B cell (primary cell): ENCODE results near the gene FOSB. TPM values are rescaled to one million over a fixed set of nuclear protein-coding genes. Genes with fewer than 3 reads are reported as not detected.

Experiments
- ATAC-seq: fragments of 200-7000 bp; cut with Tn5 transposase; one replicate; pipeline ENCODE4 v1.10.0; 2021; ENCODE audit warnings: low read depth, mild to moderate bottlenecking, moderate number of reproducible peaks, moderate library complexity
- CTCF ChIA-PET: fragments of 350-600 bp; sonication (Branson Sonifier 250); formaldehyde crosslinking; loops from one replicate; lab custom pipeline; 2021; ENCODE audit warnings: antibody characterized with exemption, inconsistent platforms; lab: Charles Lee
- POLR2A ChIA-PET: fragments of 350-600 bp; sonication (Branson Sonifier 250); formaldehyde crosslinking; loops from one replicate; lab custom pipeline; 2021; ENCODE audit warnings: antibody characterized with exemption; lab: Charles Lee
- DNase-seq: peaks from one replicate; pipeline ENCODE4 v3.0.0; 2013
- H2AFZ ChIP-seq: 2 replicates; pipeline ENCODE4 v1.6.1; 2012; ENCODE audit warnings: mild to moderate bottlenecking, low read depth, low read length; ENCODE audit not compliant: insufficient read depth, poor library complexity, severe bottlenecking
- H3K27ac ChIP-seq, 2 donors: 1 replicate in 1 of 2; 2 replicates in 1 of 2; pipeline ENCODE4 v1.5.1; 2012 to 2013; ENCODE audit warnings: low read length in 2 of 2, mild to moderate bottlenecking in 2 of 2, moderate library complexity in 1 of 2
- H3K27me3 ChIP-seq, 4 experiments: fragments of 200-600 bp in 1 of 4; sonication (generic) in 1 of 4; replicated peaks in 1 of 4; 1 replicate in 2 of 4; 2 replicates in 2 of 4; pipeline versions ENCODE4 v1.6.1 to v1.7.0; 2013 to 2016; ENCODE audit warnings: low read length in 3 of 4, mild to moderate bottlenecking in 2 of 4, mixed read lengths in 1 of 4, moderate library complexity in 1 of 4; ENCODE audit not compliant: insufficient read depth in 4 of 4, control insufficient read depth in 3 of 4; ENCODE audit errors: control extremely low read depth in 1 of 4
- H3K36me3 ChIP-seq, 2 experiments: replicated peaks in 1 of 2; 1 replicate in 1 of 2; 2 replicates in 1 of 2; pipeline versions ENCODE4 v1.6.1 to v1.7.1; 2013; ENCODE audit warnings: low read length in 1 of 2; ENCODE audit not compliant: insufficient read depth in 2 of 2, control insufficient read depth in 1 of 2; ENCODE audit errors: control extremely low read depth in 1 of 2, extremely low read depth in 1 of 2
- H3K4me1 ChIP-seq, 2 donors: fragments of 200-600 bp in 1 of 2; sonication (generic) in 1 of 2; 1 replicate in 1 of 2; 2 replicates in 1 of 2; pipeline versions ENCODE4 v1.5.1 to v1.6.1; 2013 to 2017; ENCODE audit warnings: low read length in 2 of 2; ENCODE audit not compliant: control insufficient read depth in 2 of 2, insufficient read depth in 2 of 2
- H3K4me2 ChIP-seq: replicated peaks from 2 replicates; pipeline ENCODE3; 2012; ENCODE audit warnings: mild to moderate bottlenecking, low read depth, low read length; ENCODE audit not compliant: poor library complexity, severe bottlenecking
- H3K4me3 ChIP-seq, 5 experiments: fragments of 200-600 bp in 1 of 5; sonication (generic) in 1 of 5; 1 replicate in 3 of 5; 2 replicates in 2 of 5; pipeline versions ENCODE4 v1.5.1 to v1.7.0; 2011 to 2016; ENCODE audit warnings: low read length in 4 of 5, mild to moderate bottlenecking in 4 of 5, low read depth in 2 of 5, control low read depth in 1 of 5, moderate library complexity in 1 of 5; ENCODE audit not compliant: insufficient read depth in 1 of 5; ENCODE audit errors: control extremely low read depth in 1 of 5, extremely low read depth in 1 of 5
- H3K79me2 ChIP-seq: fragments of 200-600 bp; sonication (generic); one replicate; pipeline ENCODE4 v1.6.0; 2016; ENCODE audit warnings: low read length; ENCODE audit not compliant: control insufficient read depth, insufficient read depth
- H3K9ac ChIP-seq: fragments of 200-600 bp; sonication (generic); 2 replicates; pipeline ENCODE4 v1.6.1; 2017; ENCODE audit warnings: mild to moderate bottlenecking, low read length, moderate library complexity
- H3K9me3 ChIP-seq, 3 donors: one replicate each; pipeline versions ENCODE4 v1.6.1 to v1.7.1; 2013; ENCODE audit warnings: low read length in 2 of 3; ENCODE audit not compliant: control insufficient read depth in 2 of 3, insufficient read depth in 1 of 3; ENCODE audit errors: control extremely low read depth in 1 of 3
- H4K20me1 ChIP-seq: 2 replicates; pipeline ENCODE4 v1.6.0; 2012; ENCODE audit warnings: mild to moderate bottlenecking, low read length; ENCODE audit not compliant: insufficient read depth, control insufficient read depth, poor library complexity, severe bottlenecking
- H3K27ac Mint-ChIP-seq: one replicate; pipeline ENCODE4 v1.8.0; 2021; ENCODE audit warnings: mixed read lengths
- H3K27me3 Mint-ChIP-seq: one replicate; pipeline ENCODE4 v1.8.0; 2021; ENCODE audit warnings: mixed read lengths
- H3K4me1 Mint-ChIP-seq: one replicate; pipeline ENCODE4 v1.8.0; 2021; ENCODE audit warnings: mixed read lengths
- H3K4me3 Mint-ChIP-seq: one replicate; pipeline ENCODE4 v1.8.0; 2021; ENCODE audit warnings: mixed read lengths
- H3K9me3 Mint-ChIP-seq: one replicate; pipeline ENCODE4 v1.8.0; 2022; ENCODE audit warnings: mixed read lengths; ENCODE audit not compliant: insufficient read depth
- EZH2 ChIP-seq: IDR thresholded peaks from 2 replicates; pipeline ENCODE4 v1.6.1; 2012; ENCODE audit warnings: borderline replicate concordance, low read depth, mild to moderate bottlenecking, moderate library complexity, low read length; ENCODE audit not compliant: insufficient read depth, poor library complexity, severe bottlenecking
- WGBS: methylation state at CpG from one replicate; pipeline ENCODE4 v1.1.5; 2013; ENCODE audit warnings: missing lambda C conversion rate; ENCODE audit not compliant: insufficient coverage; 5-methylcytosine and 5-hydroxymethylcytosine counted together
- intact Hi-C: fragments of 100-400 bp; cut with micrococcal nuclease; formaldehyde crosslinking; loops from one replicate; pipeline ENCODE4 v1.10.0; 2022
- polyA plus RNA-seq: library from polyadenylated mRNA; depleted of rRNA; stranded (reverse); fragments of >200 nt; gene quantifications from 2 replicates; pipeline ENCODE4 v1.2.3, GENCODE V29; 2012
- total RNA-seq, 2 donors: library from RNA; stranded (reverse); fragments of 120-200 nt in 1 of 2; gene quantifications; 1 replicate in 1 of 2; 2 replicates in 1 of 2; pipeline versions ENCODE4 v1.2.3 to v1.2.4, GENCODE V29; 2013 to 2022
- TF ChIP-seq, protein P1 (sequence below): fragments of 200-600 bp; IDR thresholded peaks from one replicate; pipeline ENCODE4 v1.8.0; 2022; ENCODE audit warnings: antibody characterized with exemption, mild to moderate bottlenecking

FOSB gene
- total and polyA plus RNA-seq, 2 donors (not counting 1 experiment from before 2014, with no cell fraction given), result 39.6 to 2,860 TPM

GRCh38 chr19:45496349-45496953 is 28.7 kb downstream of the FOSB start:
- DNase-seq (peak; percentile 66), ATAC-seq (peak; percentile 6)
- H3K27ac Mint-ChIP-seq, result no peak overlapping the region
- peak overlapping the region; percentile 99 for H3K4me2 ChIP-seq
- CTCF ChIA-PET, result interaction anchor here (0.7 to 4.0 kb wide), 7 partner anchors 11 to 197 kb away, joined by 3 to 38 read pairs (median 18); partner anchors contain the start of gene QPCTL
- H3K4me1 ChIP-seq, result peaks cover 43 to 51% of the 10 kb centered on the region in 2 donors
- POLR2A ChIA-PET, result interaction anchor here (0.6 to 0.9 kb wide), 5 partner anchors 9 to 481 kb away, joined by 3 to 4 read pairs (median 3); partner anchors contain the start of gene SNRPD2
- peak overlapping the region in 4 of 5 experiments; percentile 52 to 64 (median 60) for H3K4me3 ChIP-seq
- peak overlapping the region; percentile 32 for H2AFZ ChIP-seq
- no peak for TF ChIP-seq EZH2
- TF ChIP-seq, protein P1, sequence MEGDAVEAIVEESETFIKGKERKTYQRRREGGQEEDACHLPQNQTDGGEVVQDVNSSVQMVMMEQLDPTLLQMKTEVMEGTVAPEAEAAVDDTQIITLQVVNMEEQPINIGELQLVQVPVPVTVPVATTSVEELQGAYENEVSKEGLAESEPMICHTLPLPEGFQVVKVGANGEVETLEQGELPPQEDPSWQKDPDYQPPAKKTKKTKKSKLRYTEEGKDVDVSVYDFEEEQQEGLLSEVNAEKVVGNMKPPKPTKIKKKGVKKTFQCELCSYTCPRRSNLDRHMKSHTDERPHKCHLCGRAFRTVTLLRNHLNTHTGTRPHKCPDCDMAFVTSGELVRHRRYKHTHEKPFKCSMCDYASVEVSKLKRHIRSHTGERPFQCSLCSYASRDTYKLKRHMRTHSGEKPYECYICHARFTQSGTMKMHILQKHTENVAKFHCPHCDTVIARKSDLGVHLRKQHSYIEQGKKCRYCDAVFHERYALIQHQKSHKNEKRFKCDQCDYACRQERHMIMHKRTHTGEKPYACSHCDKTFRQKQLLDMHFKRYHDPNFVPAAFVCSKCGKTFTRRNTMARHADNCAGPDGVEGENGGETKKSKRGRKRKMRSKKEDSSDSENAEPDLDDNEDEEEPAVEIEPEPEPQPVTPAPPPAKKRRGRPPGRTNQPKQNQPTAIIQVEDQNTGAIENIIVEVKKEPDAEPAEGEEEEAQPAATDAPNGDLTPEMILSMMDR, result no peak
- peaks cover 0 to 49% (median 24%) of the 10 kb centered on the region in 4 experiments for H3K27me3 ChIP-seq
- H3K79me2 ChIP-seq, result peaks cover 5% of the 10 kb centered on the region
- H3K27me3 Mint-ChIP-seq, result peaks cover 21% of the 10 kb centered on the region
- intact Hi-C loops, result no loop called here
- WGBS, result 2% methylated on average over 51 of the region's 54 CpGs
- peaks cover 11% of the 10 kb centered on the region for H4K20me1 ChIP-seq
- no peaks in the 10 kb centered on the region for H3K9me3 Mint-ChIP-seq
- H3K27ac ChIP-seq, result no peak overlapping the region
- H3K4me1 Mint-ChIP-seq, result peaks cover 45% of the 10 kb centered on the region
- H3K36me3 ChIP-seq, result peaks cover 1 to 3% of the 10 kb centered on the region in 2 experiments
- H3K9ac ChIP-seq, result peak overlapping the region; percentile 70
- peak overlapping the region; percentile 73 for H3K4me3 Mint-ChIP-seq
- peaks cover 0 to 24% (median 0%) of the 10 kb centered on the region in 3 donors for H3K9me3 ChIP-seq

GRCh38 chr19:45497791-45498190 is 30.0 kb downstream of the FOSB start:
- ChIA-PET POLR2A (interaction anchor here (1.0 kb wide), 1 partner anchor 17 kb away, joined by 3 read pairs; no protein-coding TSS in a partner anchor), CTCF (interaction anchor here (0.5 to 4.0 kb wide), 7 partner anchors 12 to 450 kb away, joined by 3 to 26 read pairs (median 5); no protein-coding TSS in a partner anchor)
- H3K27ac ChIP-seq, result no peak overlapping the region
- 36% methylated on average over 14 of the region's 16 CpGs for WGBS
- no peaks in the 10 kb centered on the region for H3K9me3 Mint-ChIP-seq
- peaks cover 11% of the 10 kb centered on the region for H4K20me1 ChIP-seq
- H3K4me1 ChIP-seq, result peaks cover 38 to 55% of the 10 kb centered on the region in 2 donors
- H3K9ac ChIP-seq, result peak overlapping the region; percentile 40
- H3K79me2 ChIP-seq, result peaks cover 5% of the 10 kb centered on the region
- ATAC-seq (no peak), DNase-seq (no peak)
- peak overlapping the region; percentile 83 for H3K4me3 Mint-ChIP-seq
- no peak for TF ChIP-seq EZH2
- TF ChIP-seq, protein P1, result no peak
- peaks cover 0 to 21% (median 0%) of the 10 kb centered on the region in 3 donors for H3K9me3 ChIP-seq
- H3K4me3 ChIP-seq, result no peak overlapping the region
- peaks cover 0 to 40% (median 20%) of the 10 kb centered on the region in 4 experiments for H3K27me3 ChIP-seq
- H3K27me3 Mint-ChIP-seq, result peaks cover 19% of the 10 kb centered on the region
- no peak overlapping the region for H2AFZ ChIP-seq
- no peak overlapping the region for H3K27ac Mint-ChIP-seq
- H3K4me2 ChIP-seq, result peak overlapping the region; percentile 93
- H3K36me3 ChIP-seq, result peaks cover 1 to 5% of the 10 kb centered on the region in 2 experiments
- H3K4me1 Mint-ChIP-seq, result peaks cover 55% of the 10 kb centered on the region
- intact Hi-C loops, result loop anchor here (1.0 kb wide), 3 partner anchors 9 to 87 kb away; partner anchors contain the start of gene OPA3
